ENCODE results near the gene TMEM186.
"Not testable (repeated sequence)": the region's sequence is repeated elsewhere in the genome, so short reads cannot be mapped to it uniquely, and the experiment has no call there.

The TMEM186 gene

GRCh38 chr16:8837594-8837993 lies 40.2 kb upstream of the TMEM186 start:
- WGBS (ENCODE audit: insufficient coverage), result 98% methylated on average over 8 of the region's 15 CpGs
- H3K27ac ChIP-seq (ENCODE audit: insufficient read depth in 1 of 2, low read depth in 1 of 2, low read length in 2 of 2, poor library complexity in 1 of 2, severe bottlenecking in 2 of 2); H3K36me3 ChIP-seq (ENCODE audit: control insufficient read depth in 4 of 4, insufficient read depth in 4 of 4, low read length in 3 of 4); POLR2A ChIA-PET; H3K9me3 ChIP-seq (ENCODE audit: control extremely low read depth in 1 of 5, control insufficient read depth in 4 of 5, insufficient read depth in 2 of 5, low read depth in 1 of 5, low read length in 4 of 5); H3K27me3 ChIP-seq (replicated peaks in 2 of 5; ENCODE audit: control insufficient read depth in 4 of 5, insufficient read depth in 5 of 5, low read length in 4 of 5); DNase-seq; H3K4me3 ChIP-seq (ENCODE audit: control insufficient read depth in 1 of 7, extremely low read depth in 1 of 7, insufficient read depth in 4 of 7, low read depth in 2 of 7, low read length in 6 of 7); H3K4me1 ChIP-seq (ENCODE audit: control extremely low read depth in 1 of 4, control insufficient read depth in 4 of 4, insufficient read depth in 4 of 4, low read length in 3 of 4); CTCF ChIA-PET: not testable (repeated sequence)

GRCh38 chr16:8836797-8837196 lies 39.4 kb upstream of the TMEM186 start:
- DNase-seq; H3K4me3 ChIP-seq (ENCODE audit: control insufficient read depth in 1 of 7, extremely low read depth in 1 of 7, insufficient read depth in 4 of 7, low read depth in 2 of 7, low read length in 6 of 7); CTCF ChIA-PET; H3K4me1 ChIP-seq (ENCODE audit: control extremely low read depth in 1 of 4, control insufficient read depth in 4 of 4, insufficient read depth in 4 of 4, low read length in 3 of 4); POLR2A ChIA-PET; H3K27me3 ChIP-seq (replicated peaks in 2 of 5; ENCODE audit: control insufficient read depth in 4 of 5, insufficient read depth in 5 of 5, low read length in 4 of 5); H3K27ac ChIP-seq (ENCODE audit: insufficient read depth in 1 of 2, low read depth in 1 of 2, low read length in 2 of 2, poor library complexity in 1 of 2, severe bottlenecking in 2 of 2); H3K9me3 ChIP-seq (ENCODE audit: control extremely low read depth in 1 of 5, control insufficient read depth in 4 of 5, insufficient read depth in 2 of 5, low read depth in 1 of 5, low read length in 4 of 5): not testable (repeated sequence)
- 97% methylated on average over 3 of the region's 7 CpGs for WGBS (ENCODE audit: insufficient coverage)
- peaks cover 4 to 11% (median 9%) of the 10 kb centered on the region in 4 experiments for H3K36me3 ChIP-seq (ENCODE audit: control insufficient read depth in 4 of 4, insufficient read depth in 4 of 4, low read length in 3 of 4)

GRCh38 chr16:8832717-8833105 lies 35.3 kb upstream of the TMEM186 start:
- POLR2A ChIA-PET, result no interaction called here
- H3K9me3 ChIP-seq (ENCODE audit: control extremely low read depth in 1 of 5, control insufficient read depth in 4 of 5, insufficient read depth in 2 of 5, low read depth in 1 of 5, low read length in 4 of 5), result no peaks in the 10 kb centered on the region
- no peak overlapping the region for H3K4me3 ChIP-seq (ENCODE audit: control insufficient read depth in 1 of 7, extremely low read depth in 1 of 7, insufficient read depth in 4 of 7, low read depth in 2 of 7, low read length in 6 of 7)
- DNase-seq, result peak in 2 of 3 donors; percentile 22 to 26
- CTCF ChIA-PET, result no interaction called here
- no peak overlapping the region for H3K27ac ChIP-seq (ENCODE audit: insufficient read depth in 1 of 2, low read depth in 1 of 2, low read length in 2 of 2, poor library complexity in 1 of 2, severe bottlenecking in 2 of 2)
- WGBS (ENCODE audit: insufficient coverage), result 90% methylated on average over 16 of the region's 16 CpGs
- H3K27me3 ChIP-seq (replicated peaks in 2 of 5; ENCODE audit: control insufficient read depth in 4 of 5, insufficient read depth in 5 of 5, low read length in 4 of 5), result no peaks in the 10 kb centered on the region
- peaks cover 11 to 41% (median 33%) of the 10 kb centered on the region in 4 experiments for H3K36me3 ChIP-seq (ENCODE audit: control insufficient read depth in 4 of 4, insufficient read depth in 4 of 4, low read length in 3 of 4)
- no peaks in the 10 kb centered on the region for H3K4me1 ChIP-seq (ENCODE audit: control extremely low read depth in 1 of 4, control insufficient read depth in 4 of 4, insufficient read depth in 4 of 4, low read length in 3 of 4)

- H3K27ac ChIP-seq (ENCODE audit: insufficient read depth in 1 of 2, low read depth in 1 of 2, low read length in 2 of 2, poor library complexity in 1 of 2, severe bottlenecking in 2 of 2), result no peak overlapping the region
- H3K9me3 ChIP-seq (ENCODE audit: control extremely low read depth in 1 of 5, control insufficient read depth in 4 of 5, insufficient read depth in 2 of 5, low read depth in 1 of 5, low read length in 4 of 5), result no peaks in the 10 kb centered on the region
- CTCF ChIA-PET, result interaction anchor here (1.2 kb wide), 1 partner anchor 12 kb away, joined by 3 read pairs; no protein-coding TSS in a partner anchor
- POLR2A ChIA-PET, result no interaction called here
- peaks cover 11 to 41% (median 33%) of the 10 kb centered on the region in 4 experiments for H3K36me3 ChIP-seq (ENCODE audit: control insufficient read depth in 4 of 4, insufficient read depth in 4 of 4, low read length in 3 of 4)
- no peaks in the 10 kb centered on the region for H3K27me3 ChIP-seq (replicated peaks in 2 of 5; ENCODE audit: control insufficient read depth in 4 of 5, insufficient read depth in 5 of 5, low read length in 4 of 5)
- no peaks in the 10 kb centered on the region for H3K4me1 ChIP-seq (ENCODE audit: control extremely low read depth in 1 of 4, control insufficient read depth in 4 of 4, insufficient read depth in 4 of 4, low read length in 3 of 4)
- WGBS (ENCODE audit: insufficient coverage), result 98% methylated on average over 18 of the region's 18 CpGs
- no peak overlapping the region for H3K4me3 ChIP-seq (ENCODE audit: control insufficient read depth in 1 of 7, extremely low read depth in 1 of 7, insufficient read depth in 4 of 7, low read depth in 2 of 7, low read length in 6 of 7)
- DNase-seq, result no peak
Measured at GRCh38 chr16:8831871-8832716, 34.7 kb upstream of the TMEM186 start.

GRCh38 chr16:8831450-8831849 lies 34.0 kb upstream of the TMEM186 start:
- 93% methylated on average over 8 of the region's 9 CpGs for WGBS (ENCODE audit: insufficient coverage)
- no peak overlapping the region for H3K4me3 ChIP-seq (ENCODE audit: control insufficient read depth in 1 of 7, extremely low read depth in 1 of 7, insufficient read depth in 4 of 7, low read depth in 2 of 7, low read length in 6 of 7)
- DNase-seq, result no peak
- no peak overlapping the region for H3K27ac ChIP-seq (ENCODE audit: insufficient read depth in 1 of 2, low read depth in 1 of 2, low read length in 2 of 2, poor library complexity in 1 of 2, severe bottlenecking in 2 of 2)
- H3K27me3 ChIP-seq (replicated peaks in 2 of 5; ENCODE audit: control insufficient read depth in 4 of 5, insufficient read depth in 5 of 5, low read length in 4 of 5), result no peaks in the 10 kb centered on the region
- ChIA-PET POLR2A (no interaction called here), CTCF (interaction anchor here (1.2 kb wide), 1 partner anchor 11 kb away, joined by 3 read pairs; no protein-coding TSS in a partner anchor)
- no peaks in the 10 kb centered on the region for H3K9me3 ChIP-seq (ENCODE audit: control extremely low read depth in 1 of 5, control insufficient read depth in 4 of 5, insufficient read depth in 2 of 5, low read depth in 1 of 5, low read length in 4 of 5)
- peaks cover 11 to 41% (median 33%) of the 10 kb centered on the region in 4 experiments for H3K36me3 ChIP-seq (ENCODE audit: control insufficient read depth in 4 of 4, insufficient read depth in 4 of 4, low read length in 3 of 4)
- no peaks in the 10 kb centered on the region for H3K4me1 ChIP-seq (ENCODE audit: control extremely low read depth in 1 of 4, control insufficient read depth in 4 of 4, insufficient read depth in 4 of 4, low read length in 3 of 4)

- WGBS (ENCODE audit: insufficient coverage), result 100% methylated on average over 5 of the region's 8 CpGs
- ChIA-PET POLR2A (interaction anchor here (0.6 kb wide), 1 partner anchor 58 kb away, joined by 3 read pairs; no protein-coding TSS in a partner anchor), CTCF (interaction anchor here (0.8 to 1.5 kb wide), 3 partner anchors 9 to 21 kb away, joined by 3 read pairs; no protein-coding TSS in a partner anchor)
- no peak overlapping the region for H3K27ac ChIP-seq (ENCODE audit: insufficient read depth in 1 of 2, low read depth in 1 of 2, low read length in 2 of 2, poor library complexity in 1 of 2, severe bottlenecking in 2 of 2)
- peaks cover 11 to 53% (median 40%) of the 10 kb centered on the region in 4 experiments for H3K36me3 ChIP-seq (ENCODE audit: control insufficient read depth in 4 of 4, insufficient read depth in 4 of 4, low read length in 3 of 4)
- H3K9me3 ChIP-seq (ENCODE audit: control extremely low read depth in 1 of 5, control insufficient read depth in 4 of 5, insufficient read depth in 2 of 5, low read depth in 1 of 5, low read length in 4 of 5), result no peaks in the 10 kb centered on the region
- H3K27me3 ChIP-seq (replicated peaks in 2 of 5; ENCODE audit: control insufficient read depth in 4 of 5, insufficient read depth in 5 of 5, low read length in 4 of 5), result no peaks in the 10 kb centered on the region
- H3K4me1 ChIP-seq (ENCODE audit: control extremely low read depth in 1 of 4, control insufficient read depth in 4 of 4, insufficient read depth in 4 of 4, low read length in 3 of 4), result no peaks in the 10 kb centered on the region
- DNase-seq, result no peak
- no peak overlapping the region for H3K4me3 ChIP-seq (ENCODE audit: control insufficient read depth in 1 of 7, extremely low read depth in 1 of 7, insufficient read depth in 4 of 7, low read depth in 2 of 7, low read length in 6 of 7)
Measured at GRCh38 chr16:8828541-8829165, 31.2 kb upstream of the TMEM186 start.

GRCh38 chr16:8826278-8826879 lies 28.9 kb upstream of the TMEM186 start:
- Histone ChIP-seq H3K9me3 (ENCODE audit: control extremely low read depth in 1 of 5, control insufficient read depth in 4 of 5, insufficient read depth in 2 of 5, low read depth in 1 of 5, low read length in 4 of 5) (no peaks in the 10 kb centered on the region), H3K36me3 (ENCODE audit: control insufficient read depth in 4 of 4, insufficient read depth in 4 of 4, low read length in 3 of 4) (peaks cover 2 to 57% (median 36%) of the 10 kb centered on the region in 4 experiments), H3K27ac (ENCODE audit: insufficient read depth in 1 of 2, low read depth in 1 of 2, low read length in 2 of 2, poor library complexity in 1 of 2, severe bottlenecking in 2 of 2) (no peak overlapping the region), H3K4me3 (ENCODE audit: control insufficient read depth in 1 of 7, extremely low read depth in 1 of 7, insufficient read depth in 4 of 7, low read depth in 2 of 7, low read length in 6 of 7) (no peak overlapping the region), H3K4me1 (ENCODE audit: control extremely low read depth in 1 of 4, control insufficient read depth in 4 of 4, insufficient read depth in 4 of 4, low read length in 3 of 4) (no peaks in the 10 kb centered on the region), H3K27me3 (replicated peaks in 2 of 5; ENCODE audit: control insufficient read depth in 4 of 5, insufficient read depth in 5 of 5, low read length in 4 of 5) (no peaks in the 10 kb centered on the region)
- ChIA-PET POLR2A (no interaction called here), CTCF (no interaction called here)
- WGBS (ENCODE audit: insufficient coverage), result 100% methylated on average over 1 of the region's 3 CpGs
- DNase-seq, result no peak

Data from common myeloid progenitor, CD34-positive (primary cell).